Fibroblast of lung (primary cell): ENCODE data around the gene PUDP. TPM values are rescaled to one million over a fixed set of nuclear protein-coding genes. Genes with fewer than 3 reads are reported as not detected.

ENCODE experiments used
- DNase-seq, 2 donors: peaks; one replicate each; pipeline versions ENCODE4 v3.0.0 to v3.0.0-alpha.2; 2010; ENCODE audit warnings: low read depth in 2 of 2
- H2AFZ ChIP-seq: 2 replicates; pipeline ENCODE4 v1.5.1; 2012; ENCODE audit warnings: low read length, control low read depth, inconsistent platforms
- H3K27ac ChIP-seq: 2 replicates; pipeline ENCODE4 v1.5.1; 2011; ENCODE audit warnings: low read length, control low read depth; ENCODE audit not compliant: insufficient read depth
- H3K27me3 ChIP-seq: 2 replicates; pipeline ENCODE4 v1.5.1; 2011; ENCODE audit warnings: mild to moderate bottlenecking, low read length; ENCODE audit not compliant: control insufficient read depth, insufficient read depth
- H3K36me3 ChIP-seq: 2 replicates; pipeline ENCODE4 v1.5.1; 2011; ENCODE audit warnings: low read length; ENCODE audit not compliant: control insufficient read depth, insufficient read depth
- H3K4me1 ChIP-seq: 2 replicates; pipeline ENCODE4 v1.5.1; 2011; ENCODE audit warnings: low read length; ENCODE audit not compliant: control insufficient read depth, insufficient read depth; ENCODE audit errors: extremely low read depth
- H3K4me2 ChIP-seq: 2 replicates; pipeline ENCODE4 v1.5.1; 2011; ENCODE audit warnings: low read length, control low read depth; ENCODE audit not compliant: insufficient read depth; ENCODE audit errors: extremely low read depth
- H3K4me3 ChIP-seq, 4 experiments: fragments of 200-600 bp in 1 of 4; sonication (generic) in 1 of 4; replicated peaks in 1 of 4; 2 replicates each; pipeline ENCODE4 v1.5.1; 2011 to 2016; ENCODE audit warnings: low read length in 4 of 4, low read depth in 3 of 4, mild to moderate bottlenecking in 3 of 4, control low read depth in 2 of 4, inconsistent platforms in 1 of 4, mixed read lengths in 1 of 4; ENCODE audit not compliant: insufficient read depth in 1 of 4; ENCODE audit errors: control extremely low read depth in 1 of 4
- H3K79me2 ChIP-seq: 2 replicates; pipeline ENCODE4 v1.5.1; 2012; ENCODE audit warnings: mild to moderate bottlenecking, low read length, inconsistent platforms; ENCODE audit not compliant: control insufficient read depth, insufficient read depth
- H3K9ac ChIP-seq: 2 replicates; pipeline ENCODE4 v1.5.1; 2011; ENCODE audit warnings: mild to moderate bottlenecking, low read length, control low read depth; ENCODE audit not compliant: insufficient read depth
- H3K9me3 ChIP-seq: 2 replicates; pipeline ENCODE4 v1.5.1; 2012; ENCODE audit warnings: low read depth, low read length; ENCODE audit not compliant: control insufficient read depth, insufficient read depth
- H4K20me1 ChIP-seq: 2 replicates; pipeline ENCODE4 v1.5.1; 2011; ENCODE audit warnings: low read length; ENCODE audit not compliant: control insufficient read depth, insufficient read depth; ENCODE audit errors: extremely low read depth
- EZH2 ChIP-seq: IDR thresholded peaks from 2 replicates; pipeline ENCODE4 v1.5.1; 2012; ENCODE audit warnings: low read length, control low read depth, mild to moderate bottlenecking; ENCODE audit errors: missing control alignments
- polyA plus RNA-seq, 2 donors: library from polyadenylated mRNA; depleted of rRNA in 1 of 2; stranded (reverse) in 1 of 2; unstranded in 1 of 2; fragments of >200 nt; gene quantifications; 2 replicates each; pipeline ENCODE4 v1.2.1, GENCODE V29; 2011 to 2012; ENCODE audit warnings: missing spikeins in 1 of 2
- total RNA-seq: library from RNA; depleted of rRNA; stranded (reverse); fragments of >200 nt; gene quantifications from 2 replicates; pipeline ENCODE4 v1.2.1, GENCODE V29; 2014
- TF ChIP-seq, protein P1 (sequence below), 2 donors: IDR thresholded peaks in 1 of 2; conservative IDR thresholded peaks in 1 of 2; 1 replicate in 1 of 2; 2 replicates in 1 of 2; pipeline ENCODE4 v1.5.1; 2011 to 2012; ENCODE audit warnings: low read length in 2 of 2, control low read depth in 1 of 2, inconsistent platforms in 1 of 2, low read depth in 1 of 2, mild to moderate bottlenecking in 1 of 2

Gene PUDP
- total and polyA plus RNA-seq, 2 donors (not counting 1 experiment from before 2014, with no cell fraction given) = 7.6 to 19.8 TPM

GRCh38 chrX:7059214-7059838, 88.6 kb downstream of the PUDP start:
- no peaks in the 10 kb centered on the region for H3K36me3 ChIP-seq
- no peak overlapping the region for H3K4me2 ChIP-seq
- H4K20me1 ChIP-seq = no peaks in the 10 kb centered on the region
- no peak overlapping the region for H3K9ac ChIP-seq
- H3K4me3 ChIP-seq = no peak overlapping the region
- H3K27me3 ChIP-seq = no peaks in the 10 kb centered on the region
- H3K27ac ChIP-seq = no peak overlapping the region
- no peaks in the 10 kb centered on the region for H3K79me2 ChIP-seq
- DNase-seq = no peak
- H3K9me3 ChIP-seq = no peaks in the 10 kb centered on the region
- TF ChIP-seq, protein P1, sequence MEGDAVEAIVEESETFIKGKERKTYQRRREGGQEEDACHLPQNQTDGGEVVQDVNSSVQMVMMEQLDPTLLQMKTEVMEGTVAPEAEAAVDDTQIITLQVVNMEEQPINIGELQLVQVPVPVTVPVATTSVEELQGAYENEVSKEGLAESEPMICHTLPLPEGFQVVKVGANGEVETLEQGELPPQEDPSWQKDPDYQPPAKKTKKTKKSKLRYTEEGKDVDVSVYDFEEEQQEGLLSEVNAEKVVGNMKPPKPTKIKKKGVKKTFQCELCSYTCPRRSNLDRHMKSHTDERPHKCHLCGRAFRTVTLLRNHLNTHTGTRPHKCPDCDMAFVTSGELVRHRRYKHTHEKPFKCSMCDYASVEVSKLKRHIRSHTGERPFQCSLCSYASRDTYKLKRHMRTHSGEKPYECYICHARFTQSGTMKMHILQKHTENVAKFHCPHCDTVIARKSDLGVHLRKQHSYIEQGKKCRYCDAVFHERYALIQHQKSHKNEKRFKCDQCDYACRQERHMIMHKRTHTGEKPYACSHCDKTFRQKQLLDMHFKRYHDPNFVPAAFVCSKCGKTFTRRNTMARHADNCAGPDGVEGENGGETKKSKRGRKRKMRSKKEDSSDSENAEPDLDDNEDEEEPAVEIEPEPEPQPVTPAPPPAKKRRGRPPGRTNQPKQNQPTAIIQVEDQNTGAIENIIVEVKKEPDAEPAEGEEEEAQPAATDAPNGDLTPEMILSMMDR (conservative IDR thresholded peaks at IDR 0.05 in 1 of 2, IDR thresholded peaks at IDR 0.05 in 1 of 2; ENCODE audit: low read depth in 1 of 2, low read length in 2 of 2) = no peak
- no peak for TF ChIP-seq EZH2
- H3K4me1 ChIP-seq = no peaks in the 10 kb centered on the region
- H2AFZ ChIP-seq = no peak overlapping the region

GRCh38 chrX:7055386-7056137, 92.4 kb downstream of the PUDP start:
- no peaks in the 10 kb centered on the region for H3K27me3 ChIP-seq
- no peaks in the 10 kb centered on the region for H4K20me1 ChIP-seq
- no peak overlapping the region for H3K4me2 ChIP-seq
- no peak overlapping the region for H3K9ac ChIP-seq
- DNase-seq = no peak
- H2AFZ ChIP-seq = no peak overlapping the region
- no peaks in the 10 kb centered on the region for H3K79me2 ChIP-seq
- H3K9me3 ChIP-seq = no peaks in the 10 kb centered on the region
- no peaks in the 10 kb centered on the region for H3K36me3 ChIP-seq
- no peak for TF ChIP-seq EZH2
- TF ChIP-seq, protein P1 (conservative IDR thresholded peaks at IDR 0.05 in 1 of 2, IDR thresholded peaks at IDR 0.05 in 1 of 2; ENCODE audit: low read depth in 1 of 2, low read length in 2 of 2) = no peak
- no peaks in the 10 kb centered on the region for H3K4me1 ChIP-seq
- no peak overlapping the region for H3K4me3 ChIP-seq
- H3K27ac ChIP-seq = no peak overlapping the region

GRCh38 chrX:7054219-7055216, 93.4 kb downstream of the PUDP start:
- no peak overlapping the region for H3K27ac ChIP-seq
- TF ChIP-seq, protein P1 (conservative IDR thresholded peaks at IDR 0.05 in 1 of 2, IDR thresholded peaks at IDR 0.05 in 1 of 2; ENCODE audit: low read depth in 1 of 2, low read length in 2 of 2) = no peak
- no peak for TF ChIP-seq EZH2
- no peak overlapping the region for H3K9ac ChIP-seq
- no peak overlapping the region for H2AFZ ChIP-seq
- no peak overlapping the region for H3K4me2 ChIP-seq
- no peaks in the 10 kb centered on the region for H3K4me1 ChIP-seq
- H3K27me3 ChIP-seq = no peaks in the 10 kb centered on the region
- DNase-seq = no peak
- no peaks in the 10 kb centered on the region for H4K20me1 ChIP-seq
- H3K79me2 ChIP-seq = no peaks in the 10 kb centered on the region
- no peaks in the 10 kb centered on the region for H3K9me3 ChIP-seq
- H3K4me3 ChIP-seq = no peak overlapping the region
- H3K36me3 ChIP-seq = no peaks in the 10 kb centered on the region
